CD14-positive monocyte (primary cell): ENCODE measurements around the gene TNNT3. TPM values are rescaled to one million over a fixed set of nuclear protein-coding genes. Genes with fewer than 3 reads are reported as not detected.
A peak's percentile ranks its signal among the peaks of the same experiment; 100 is the strongest.

ENCODE experiments used
- DNase-seq, 3 donors: peaks; one replicate each; pipeline ENCODE4 v3.0.0-alpha.2; 2011 to 2022
- H2AFZ ChIP-seq: 2 replicates; pipeline ENCODE4 v1.6.0; 2012; ENCODE audit warnings: mild to moderate bottlenecking, low read depth, low read length, inconsistent platforms; ENCODE audit not compliant: insufficient read depth, poor library complexity, severe bottlenecking
- H3K27ac ChIP-seq, 2 donors: 1 replicate in 1 of 2; 2 replicates in 1 of 2; pipeline ENCODE4 v1.5.1; 2012 to 2013; ENCODE audit warnings: low read length in 2 of 2, control low read depth in 1 of 2, inconsistent platforms in 1 of 2, low read depth in 1 of 2, mild to moderate bottlenecking in 1 of 2
- H3K27me3 ChIP-seq, 2 donors: one replicate each; pipeline versions ENCODE4 v1.6.0 to v1.6.1; 2011 to 2013; ENCODE audit warnings: low read length in 2 of 2; ENCODE audit not compliant: control insufficient read depth in 2 of 2, insufficient read depth in 2 of 2
- H3K36me3 ChIP-seq, 2 donors: replicated peaks in 1 of 2; 1 replicate in 1 of 2; 2 replicates in 1 of 2; pipeline versions ENCODE4 v1.5.1 to v1.6.1; 2012 to 2013; ENCODE audit warnings: low read length in 2 of 2, control low read depth in 1 of 2, inconsistent platforms in 1 of 2, mild to moderate bottlenecking in 1 of 2; ENCODE audit not compliant: insufficient read depth in 2 of 2, control insufficient read depth in 1 of 2
- H3K4me1 ChIP-seq, 2 donors: 1 replicate in 1 of 2; 2 replicates in 1 of 2; pipeline versions ENCODE4 v1.5.1 to v1.6.1; 2012 to 2013; ENCODE audit warnings: low read length in 2 of 2, control low read depth in 1 of 2, inconsistent platforms in 1 of 2, mild to moderate bottlenecking in 1 of 2, moderate library complexity in 1 of 2; ENCODE audit not compliant: insufficient read depth in 2 of 2, control insufficient read depth in 1 of 2
- H3K4me2 ChIP-seq: replicated peaks from 2 replicates; pipeline ENCODE3; 2012; ENCODE audit warnings: low read length, moderate library complexity, mild to moderate bottlenecking; ENCODE audit not compliant: poor library complexity, severe bottlenecking; ENCODE audit errors: extremely low read depth
- H3K4me3 ChIP-seq, 3 experiments: fragments of 200-600 bp in 1 of 3; sonication (generic) in 1 of 3; replicated peaks in 1 of 3; 1 replicate in 2 of 3; 2 replicates in 1 of 3; pipeline ENCODE4 v1.5.1; 2011 to 2013; ENCODE audit warnings: low read length in 3 of 3, mild to moderate bottlenecking in 3 of 3, control low read depth in 2 of 3, low read depth in 2 of 3, inconsistent platforms in 1 of 3, moderate library complexity in 1 of 3
- H3K79me2 ChIP-seq: 2 replicates; pipeline ENCODE4 v1.6.0; 2012; ENCODE audit warnings: mild to moderate bottlenecking, control low read depth, inconsistent platforms, low read length, moderate library complexity; ENCODE audit not compliant: insufficient read depth
- H3K9ac ChIP-seq: 2 replicates; pipeline ENCODE4 v1.6.0; 2017; ENCODE audit warnings: low read length, mild to moderate bottlenecking; ENCODE audit not compliant: insufficient read depth, poor library complexity, severe bottlenecking
- H3K9me3 ChIP-seq, 2 donors: replicated peaks in 1 of 2; 1 replicate in 1 of 2; 2 replicates in 1 of 2; pipeline versions ENCODE4 v1.5.1 to v1.6.1; 2012 to 2013; ENCODE audit warnings: low read length in 2 of 2, control low read depth in 1 of 2; ENCODE audit not compliant: control insufficient read depth in 1 of 2, insufficient read depth in 1 of 2
- H4K20me1 ChIP-seq: 2 replicates; pipeline ENCODE4 v1.6.0; 2012; ENCODE audit warnings: mild to moderate bottlenecking, low read length, control low read depth, moderate library complexity; ENCODE audit not compliant: insufficient read depth
- H3K27ac Mint-ChIP-seq, 7 donors: one replicate each; pipeline ENCODE4 v1.8.0; 2020; ENCODE audit warnings: mild to moderate bottlenecking in 7 of 7, mixed read lengths in 7 of 7, moderate library complexity in 6 of 7, inconsistent platforms in 2 of 7
- H3K27me3 Mint-ChIP-seq, 3 donors: one replicate each; pipeline ENCODE4 v1.8.0; 2021 to 2022; ENCODE audit warnings: low read depth in 3 of 3, mild to moderate bottlenecking in 3 of 3, mixed read lengths in 3 of 3, moderate library complexity in 3 of 3, inconsistent platforms in 1 of 3
- H3K36me3 Mint-ChIP-seq, 2 donors: one replicate each; pipeline ENCODE4 v1.8.0; 2020; ENCODE audit warnings: mixed read lengths in 2 of 2, inconsistent platforms in 1 of 2, mild to moderate bottlenecking in 1 of 2
- H3K4me1 Mint-ChIP-seq: one replicate; pipeline ENCODE4 v1.8.0; 2020; ENCODE audit warnings: mild to moderate bottlenecking, mixed read lengths
- H3K4me3 Mint-ChIP-seq, 2 donors: one replicate each; pipeline ENCODE4 v1.8.0; 2020; ENCODE audit warnings: mild to moderate bottlenecking in 2 of 2, mixed read lengths in 2 of 2, moderate library complexity in 1 of 2
- H3K9me3 Mint-ChIP-seq, 7 donors: one replicate each; pipeline ENCODE4 v1.8.0; 2020 to 2022; ENCODE audit warnings: mixed read lengths in 7 of 7, mild to moderate bottlenecking in 6 of 7, moderate library complexity in 6 of 7, inconsistent platforms in 2 of 7
- CTCF ChIP-seq: fragments of 200-600 bp; IDR thresholded peaks from one replicate; pipeline ENCODE4 v1.8.0; 2022; ENCODE audit warnings: antibody characterized with exemption, mild to moderate bottlenecking
- WGBS: methylation state at CpG from one replicate; pipeline ENCODE4 v1.1.5; 2013; ENCODE audit warnings: missing lambda C conversion rate; ENCODE audit not compliant: insufficient coverage; 5-methylcytosine and 5-hydroxymethylcytosine counted together
- intact Hi-C, 2 donors: fragments of 100-400 bp; cut with micrococcal nuclease; formaldehyde crosslinking; loops; one replicate each; pipeline versions ENCODE4 v1.15.0 to v1.15.1; 2023
- polyA plus RNA-seq, 3 donors: library from polyadenylated mRNA; depleted of rRNA in 1 of 3; unstranded in 2 of 3; stranded (reverse) in 1 of 3; fragments of 300-500 nt in 2 of 3; fragments of >200 nt in 1 of 3; fragmentation: Illumina TruSeq in 2 of 3; gene quantifications; 1 replicate in 2 of 3; 2 replicates in 1 of 3; pipeline ENCODE4 v1.2.3, GENCODE V29; 2012 to 2021

TNNT3 gene
- polyA plus RNA-seq, 3 donors = 1.4 TPM; not detected in 2

GRCh38 chr11:1936781-1937615 lies 17.5 kb downstream of the TNNT3 start:
- H3K79me2 ChIP-seq = no peaks in the 10 kb centered on the region
- H3K4me3 ChIP-seq = no peak overlapping the region
- no peak for TF ChIP-seq CTCF
- H3K9me3 ChIP-seq = no peaks in the 10 kb centered on the region
- peaks cover 0 to 3% of the 10 kb centered on the region in 2 donors for H3K27me3 ChIP-seq
- Mint-ChIP-seq H3K4me1 (peaks cover 10% of the 10 kb centered on the region), H3K27ac (peak overlapping the region in 1 of 7 donors; percentile 63), H3K4me3 (no peak overlapping the region), H3K27me3 (peaks cover 4 to 17% (median 14%) of the 10 kb centered on the region in 3 donors), H3K9me3 (peaks cover 0 to 1% (median 0%) of the 10 kb centered on the region in 7 donors), H3K36me3 (no peaks in the 10 kb centered on the region)
- H3K27ac ChIP-seq = no peak overlapping the region
- WGBS = 96% methylated on average over 33 of the region's 34 CpGs
- no peak overlapping the region for H3K4me2 ChIP-seq
- no peak overlapping the region for H2AFZ ChIP-seq
- no peaks in the 10 kb centered on the region for H3K36me3 ChIP-seq
- intact Hi-C loops = no loop called here
- no peak overlapping the region for H3K9ac ChIP-seq
- H4K20me1 ChIP-seq = no peaks in the 10 kb centered on the region
- H3K4me1 ChIP-seq = peaks cover 2% of the 10 kb centered on the region in 2 donors
- no peak for DNase-seq

DNA sequence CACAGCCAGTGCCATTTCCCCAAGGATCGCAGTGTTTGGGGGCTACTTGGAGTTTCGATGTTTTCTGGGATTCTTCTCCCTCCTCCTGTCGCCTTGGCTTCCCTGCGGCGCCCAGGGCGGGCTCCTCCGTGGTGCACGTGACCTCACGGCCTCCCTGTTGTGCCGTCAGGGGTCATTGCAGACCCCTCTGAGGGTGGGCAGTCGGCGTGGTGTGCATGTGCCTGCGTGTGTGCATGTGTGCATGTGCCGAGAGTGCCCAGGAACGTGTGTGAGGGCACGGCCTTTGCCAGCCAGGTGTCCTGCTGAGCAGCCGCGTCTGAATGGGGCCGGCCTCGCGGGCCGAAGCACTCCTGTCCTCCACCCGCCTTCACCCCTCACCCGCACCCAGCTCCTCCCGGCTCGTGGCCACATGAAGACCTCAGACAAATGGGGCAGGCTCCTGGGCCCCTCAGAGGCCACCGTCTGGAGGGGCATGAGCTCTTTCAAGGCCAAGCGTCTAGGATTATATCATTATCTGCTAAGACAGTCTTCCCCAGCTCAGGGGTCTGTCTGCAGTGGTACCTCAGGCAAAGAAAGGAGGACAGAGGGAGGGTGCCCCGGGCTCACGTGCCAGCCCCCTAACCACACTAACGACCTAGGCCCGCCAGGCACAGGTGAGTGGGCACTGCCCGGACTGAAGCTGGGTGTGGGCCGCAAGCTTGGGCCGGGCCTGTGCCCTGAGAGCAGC lies 18.3 kb downstream of the TNNT3 start:
- Histone ChIP-seq H3K79me2 (no peaks in the 10 kb centered on the region), H3K36me3 (no peaks in the 10 kb centered on the region), H3K9ac (no peak overlapping the region), H3K9me3 (no peaks in the 10 kb centered on the region), H2AFZ (no peak overlapping the region), H3K4me2 (no peak overlapping the region), H3K4me1 (no peaks in the 10 kb centered on the region), H4K20me1 (no peaks in the 10 kb centered on the region), H3K27me3 (peaks cover 0 to 3% of the 10 kb centered on the region in 2 donors), H3K4me3 (no peak overlapping the region), H3K27ac (no peak overlapping the region)
- no peak for TF ChIP-seq CTCF
- no peaks in the 10 kb centered on the region for H3K36me3 Mint-ChIP-seq
- H3K27ac Mint-ChIP-seq = no peak overlapping the region
- H3K27me3 Mint-ChIP-seq = peaks cover 3 to 11% (median 9%) of the 10 kb centered on the region in 3 donors
- intact Hi-C loops = loop anchor here in 1 of 2 donors (1.0 kb wide), 1 partner anchor 25 kb away; no protein-coding TSS in a partner anchor
- 92% methylated on average over 28 of the region's 35 CpGs for WGBS
- H3K4me1 Mint-ChIP-seq = peaks cover 5% of the 10 kb centered on the region
- H3K4me3 Mint-ChIP-seq = no peak overlapping the region
- DNase-seq = no peak
- peaks cover 0 to 1% (median 0%) of the 10 kb centered on the region in 7 donors for H3K9me3 Mint-ChIP-seq
